NCI-H526 treated with DMSO at 0.1 percent for 48 hours (cell line): Measurements from ENCODE around the gene CMTM3.
A peak's percentile ranks its signal among the peaks of the same experiment; 100 is the strongest.
"Not testable (repeated sequence)": the region's sequence is repeated elsewhere in the genome, so short reads cannot be mapped to it uniquely, and the experiment has no call there.

Experiments
- DNase-seq: peaks from one replicate; lab custom pipeline; 2025; lab: John Stamatoyannopoulos, UW

CMTM3 gene, protein sequence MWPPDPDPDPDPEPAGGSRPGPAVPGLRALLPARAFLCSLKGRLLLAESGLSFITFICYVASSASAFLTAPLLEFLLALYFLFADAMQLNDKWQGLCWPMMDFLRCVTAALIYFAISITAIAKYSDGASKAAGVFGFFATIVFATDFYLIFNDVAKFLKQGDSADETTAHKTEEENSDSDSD

GRCh38 chr16:66604376-66605176, at the start of gene CMTM3:
CMTM3 (plus strand) TSS chr16:66604704; CDS start chr16:66604806, 102 bp downstream.
- peak; percentile 22 for DNase-seq

GRCh38 chr16:66560107-66560506, 44.4 kb upstream of the CMTM3 start:
- DNase-seq: no peak

DNA sequence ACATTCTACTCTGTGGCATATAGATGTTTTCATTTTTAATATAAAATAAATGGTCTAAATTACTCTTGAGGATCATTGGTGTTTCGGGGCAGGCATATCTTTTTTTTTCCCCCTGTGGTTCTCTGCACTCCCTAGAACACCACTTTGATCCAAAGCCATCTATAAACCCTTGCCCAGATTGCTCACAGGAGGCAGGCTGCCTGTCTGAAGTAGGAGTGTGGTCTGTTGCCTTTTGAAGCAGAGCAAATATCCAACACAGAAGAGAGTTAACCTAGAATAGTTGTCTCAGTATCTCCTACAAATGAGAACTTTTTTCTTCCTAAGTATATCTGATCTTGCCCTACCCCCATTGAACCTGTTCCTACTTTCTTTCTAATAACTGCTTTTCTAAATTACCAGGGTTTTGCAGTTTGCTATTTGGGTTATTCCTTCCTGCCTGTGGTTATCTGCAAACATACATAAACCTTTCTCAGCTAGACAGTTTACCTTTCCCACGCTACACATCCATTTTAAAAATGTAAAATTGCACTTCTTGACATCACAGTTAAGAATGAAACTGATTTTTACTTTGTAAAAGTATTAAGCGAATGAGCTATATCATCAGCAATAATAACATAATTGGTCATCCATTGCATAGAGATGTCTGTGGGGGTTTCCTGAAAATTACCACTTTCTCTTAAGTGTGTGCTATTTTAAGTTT, 43.0 kb upstream of the CMTM3 start:
- no peak for DNase-seq

GRCh38 chr16:66562409-66562808, 42.1 kb upstream of the CMTM3 start:
- no peak for DNase-seq

DNA sequence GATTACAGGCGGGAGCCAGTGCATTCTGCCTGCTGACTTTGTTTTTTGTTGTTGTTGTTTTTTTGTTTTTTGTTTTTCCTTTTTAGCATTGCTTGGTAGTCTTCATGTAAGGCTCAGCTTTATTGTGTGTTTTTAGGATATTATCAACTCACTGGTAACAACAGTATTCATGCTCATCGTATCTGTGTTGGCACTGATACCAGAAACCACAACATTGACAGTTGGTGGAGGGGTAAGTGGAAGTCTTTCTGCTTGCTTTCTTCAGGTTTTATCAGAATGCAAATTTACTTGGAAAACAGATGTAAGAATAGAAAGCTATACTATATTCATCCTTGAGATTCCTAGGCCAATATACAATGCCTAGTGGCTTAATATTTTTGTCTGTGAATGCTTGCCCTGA, 41.5 kb upstream of the CMTM3 start:
- DNase-seq: no peak

DNA sequence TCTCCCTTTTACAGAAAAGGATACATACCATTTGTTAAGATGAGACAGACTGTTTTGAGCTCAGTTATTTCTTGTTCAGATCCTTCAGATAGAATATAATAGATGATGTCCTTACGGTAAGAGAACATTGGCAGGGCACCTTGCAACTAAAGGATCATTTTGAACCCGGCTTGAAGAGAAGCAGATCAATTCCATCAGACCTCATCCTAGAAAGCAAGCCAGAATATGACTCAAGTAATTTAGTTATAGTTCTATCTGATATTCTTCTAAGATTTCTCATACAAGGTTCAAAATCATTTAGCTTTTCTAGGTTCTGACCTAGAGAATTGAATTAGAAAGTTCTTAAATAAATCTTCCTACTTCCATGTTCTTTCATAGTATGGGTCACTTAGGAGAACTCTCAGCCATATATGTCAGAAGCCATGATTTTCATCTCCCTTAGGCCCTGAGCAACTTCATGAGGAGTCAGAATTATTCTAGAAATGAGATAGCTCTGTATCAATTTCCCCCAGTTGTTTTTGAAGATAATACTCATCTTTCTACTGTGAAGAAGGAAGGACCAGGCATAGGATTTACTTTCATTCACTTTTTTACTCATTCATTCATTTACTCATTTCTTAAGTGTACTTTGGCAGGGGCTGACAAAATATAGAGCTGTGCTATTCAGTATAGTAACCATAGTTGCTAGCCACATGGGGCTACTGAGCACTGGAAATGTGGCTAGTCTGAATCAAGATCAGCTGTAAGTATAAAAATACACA, 40.8 kb upstream of the CMTM3 start:
- no peak for DNase-seq

- no peak for DNase-seq
Observed at GRCh38 chr16:66566051-66566901, 38.2 kb upstream of the CMTM3 start, which contains the start of gene CMTM1. CMTM1 (plus strand) TSS chr16:66566439; CDS start chr16:66566514, 75 bp downstream.

- DNase-seq: not testable (repeated sequence)
Observed at GRCh38 chr16:66567270-66567669, 37.2 kb upstream of the CMTM3 start.

DNA sequence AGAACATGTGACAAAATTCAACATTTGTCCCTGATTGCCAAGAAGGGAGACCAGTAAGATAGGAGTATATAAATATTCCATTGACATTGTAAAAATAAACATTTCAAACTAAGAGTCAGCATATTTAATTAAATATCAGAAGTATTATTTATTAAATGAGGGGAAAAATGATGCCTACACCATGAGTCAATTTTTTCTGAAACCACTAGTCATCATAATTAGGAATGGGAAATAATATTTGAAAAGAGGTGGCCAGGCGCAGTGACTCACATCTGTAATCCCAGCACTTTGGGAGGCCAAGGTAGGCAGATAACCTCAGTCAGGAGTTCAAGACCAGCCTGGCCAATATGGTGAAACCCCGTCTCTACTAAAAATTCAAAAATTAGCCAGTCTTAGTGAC, 36.1 kb upstream of the CMTM3 start:
- DNase-seq: no peak

GRCh38 chr16:66569131-66569530, 35.4 kb upstream of the CMTM3 start:
- no peak for DNase-seq

GRCh38 chr16:66569827-66570405, 34.6 kb upstream of the CMTM3 start:
- no peak for DNase-seq

DNA sequence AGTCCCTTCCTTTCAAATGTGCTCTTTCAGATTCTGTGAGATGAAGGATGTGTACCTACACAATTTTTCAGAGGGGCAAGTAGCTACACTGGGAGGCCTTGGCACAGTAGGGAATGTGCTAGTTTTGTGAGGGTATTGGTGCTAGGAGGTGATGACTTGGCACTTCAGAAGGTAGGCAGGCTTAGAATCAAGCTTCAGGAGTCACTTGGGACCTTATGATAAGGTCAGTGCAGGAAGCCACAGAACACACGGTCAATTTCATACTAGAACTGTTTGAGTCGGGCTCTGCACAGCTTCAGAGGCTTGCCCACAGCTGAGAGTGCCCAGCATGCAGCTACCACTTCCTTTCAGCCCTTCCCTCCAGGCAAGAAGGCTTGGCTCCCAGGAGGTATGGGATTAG, 32.1 kb upstream of the CMTM3 start:
- DNase-seq: no peak

GRCh38 chr16:66574081-66574480, 30.4 kb upstream of the CMTM3 start:
- no peak for DNase-seq

DNA sequence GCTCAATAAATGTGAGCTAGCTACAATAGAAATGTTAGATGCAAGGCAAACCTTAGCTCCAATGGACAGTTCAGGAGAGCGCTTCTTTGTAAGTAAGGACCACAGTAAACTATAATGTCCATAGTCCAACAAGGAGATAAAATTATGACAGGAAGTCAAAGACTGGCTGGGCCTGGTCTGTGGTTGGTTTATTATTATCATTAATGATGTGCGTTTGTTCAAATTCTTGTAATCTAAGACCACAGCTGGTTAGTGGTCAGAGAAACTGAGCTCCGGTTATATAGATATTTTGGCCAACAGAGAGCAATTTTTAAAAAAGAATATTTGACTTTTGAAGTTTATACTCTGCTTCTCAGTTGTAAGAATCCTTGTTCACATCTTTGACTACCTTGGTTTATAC, 30.0 kb upstream of the CMTM3 start:
- DNase-seq: no peak

DNA sequence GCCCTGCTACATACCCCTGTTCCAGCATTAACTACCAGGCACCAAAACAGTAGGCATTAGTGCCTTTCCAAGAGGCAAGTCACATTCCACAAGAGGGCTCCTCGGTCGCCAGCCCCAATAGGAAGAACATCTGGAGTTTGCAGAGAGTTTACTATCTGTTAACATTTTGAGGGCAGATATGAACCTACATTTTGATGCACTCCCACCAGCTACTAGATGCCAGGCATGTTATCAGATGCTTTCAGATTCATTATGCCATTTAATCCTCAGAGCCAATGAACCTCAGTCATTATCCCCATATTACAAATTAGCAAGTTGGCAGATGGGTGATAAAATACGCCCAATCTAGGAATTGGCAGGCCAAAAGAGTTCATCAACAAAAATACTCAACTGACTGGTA, 29.4 kb upstream of the CMTM3 start:
- no peak for DNase-seq

DNA sequence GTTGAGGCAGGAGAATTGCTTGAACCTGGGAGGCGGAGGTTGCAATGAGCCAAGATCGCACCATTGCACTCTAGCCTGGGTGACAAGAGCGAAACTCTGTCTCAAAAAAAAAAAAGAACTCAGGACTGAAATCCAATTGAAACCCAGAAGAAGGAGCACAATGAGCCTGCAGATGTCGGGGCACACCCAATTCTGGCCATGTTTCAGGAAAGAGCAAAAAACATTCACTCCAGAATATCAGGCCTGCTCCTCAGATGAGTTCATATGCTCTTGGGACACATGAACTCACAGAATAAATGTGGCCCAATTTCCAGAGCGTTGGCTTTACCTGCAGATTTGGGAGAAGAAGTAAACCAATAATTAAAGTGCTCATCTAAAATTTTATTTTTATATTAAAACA, 28.2 kb upstream of the CMTM3 start:
- DNase-seq: no peak

- DNase-seq: no peak
Observed at GRCh38 chr16:66578651-66579531, 25.6 kb upstream of the CMTM3 start, which contains the start of gene CMTM2. CMTM2 (plus strand) TSS chr16:66579463; CDS start chr16:66579608, 145 bp downstream.

- no peak for DNase-seq
Observed at GRCh38 chr16:66580605-66581209, 23.8 kb upstream of the CMTM3 start.

DNA sequence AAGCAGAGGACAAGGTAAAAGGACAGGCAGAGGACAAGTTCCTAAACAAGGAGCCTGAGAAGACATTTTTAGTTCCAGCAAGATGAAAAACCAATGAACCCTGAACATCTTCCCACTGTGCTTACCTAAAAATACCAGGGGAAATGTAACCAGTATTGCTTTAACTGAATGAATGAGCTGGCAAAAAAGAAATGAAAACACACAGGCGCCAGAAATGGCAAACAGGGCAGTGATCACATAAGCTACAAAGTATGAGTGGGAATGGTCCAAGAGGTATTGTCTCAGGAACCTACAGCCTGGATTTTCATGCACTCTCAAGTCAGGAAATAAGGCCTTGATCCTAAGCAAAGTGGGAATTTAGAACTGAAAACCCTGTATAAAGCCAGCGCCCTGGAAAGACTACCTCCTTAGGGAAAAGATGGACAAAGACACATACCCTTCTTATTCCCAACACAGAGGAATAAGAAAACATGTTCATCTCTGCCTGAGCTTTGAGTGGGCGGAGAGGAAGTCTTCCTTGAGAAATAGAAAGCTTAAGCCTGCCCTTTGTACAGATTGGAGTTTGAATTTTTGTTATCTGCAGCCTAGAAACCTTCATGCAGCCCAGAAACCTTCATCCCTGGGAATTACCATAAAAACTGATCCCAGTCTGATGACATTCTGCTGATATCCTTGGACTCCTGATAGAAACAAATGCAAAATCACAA, 23.1 kb upstream of the CMTM3 start:
- DNase-seq: no peak
